ENCODE measurements around the gene SOCS4.

DNA sequence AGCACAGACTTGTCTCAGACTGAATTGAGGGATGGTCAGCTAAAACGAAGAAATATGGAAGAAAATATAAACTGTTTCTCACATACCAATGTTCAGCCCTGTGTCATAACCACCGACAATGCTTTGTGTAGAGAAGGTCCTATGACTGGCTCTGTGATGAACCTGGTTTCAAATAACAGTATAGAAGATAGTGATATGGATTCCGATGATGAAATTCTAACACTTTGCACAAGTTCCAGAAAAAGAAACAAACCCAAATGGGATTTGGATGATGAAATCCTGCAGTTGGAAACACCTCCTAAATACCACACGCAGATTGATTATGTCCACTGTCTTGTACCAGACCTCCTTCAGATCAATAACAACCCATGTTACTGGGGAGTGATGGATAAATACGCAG lies 16.5 kb downstream of the SOCS4 start:
- no peak for TF ChIP-seq FOXM1 (IDR thresholded peaks at IDR 0.05; ENCODE audit: borderline replicate concordance, low read depth)
- TF ChIP-seq, protein P1, sequence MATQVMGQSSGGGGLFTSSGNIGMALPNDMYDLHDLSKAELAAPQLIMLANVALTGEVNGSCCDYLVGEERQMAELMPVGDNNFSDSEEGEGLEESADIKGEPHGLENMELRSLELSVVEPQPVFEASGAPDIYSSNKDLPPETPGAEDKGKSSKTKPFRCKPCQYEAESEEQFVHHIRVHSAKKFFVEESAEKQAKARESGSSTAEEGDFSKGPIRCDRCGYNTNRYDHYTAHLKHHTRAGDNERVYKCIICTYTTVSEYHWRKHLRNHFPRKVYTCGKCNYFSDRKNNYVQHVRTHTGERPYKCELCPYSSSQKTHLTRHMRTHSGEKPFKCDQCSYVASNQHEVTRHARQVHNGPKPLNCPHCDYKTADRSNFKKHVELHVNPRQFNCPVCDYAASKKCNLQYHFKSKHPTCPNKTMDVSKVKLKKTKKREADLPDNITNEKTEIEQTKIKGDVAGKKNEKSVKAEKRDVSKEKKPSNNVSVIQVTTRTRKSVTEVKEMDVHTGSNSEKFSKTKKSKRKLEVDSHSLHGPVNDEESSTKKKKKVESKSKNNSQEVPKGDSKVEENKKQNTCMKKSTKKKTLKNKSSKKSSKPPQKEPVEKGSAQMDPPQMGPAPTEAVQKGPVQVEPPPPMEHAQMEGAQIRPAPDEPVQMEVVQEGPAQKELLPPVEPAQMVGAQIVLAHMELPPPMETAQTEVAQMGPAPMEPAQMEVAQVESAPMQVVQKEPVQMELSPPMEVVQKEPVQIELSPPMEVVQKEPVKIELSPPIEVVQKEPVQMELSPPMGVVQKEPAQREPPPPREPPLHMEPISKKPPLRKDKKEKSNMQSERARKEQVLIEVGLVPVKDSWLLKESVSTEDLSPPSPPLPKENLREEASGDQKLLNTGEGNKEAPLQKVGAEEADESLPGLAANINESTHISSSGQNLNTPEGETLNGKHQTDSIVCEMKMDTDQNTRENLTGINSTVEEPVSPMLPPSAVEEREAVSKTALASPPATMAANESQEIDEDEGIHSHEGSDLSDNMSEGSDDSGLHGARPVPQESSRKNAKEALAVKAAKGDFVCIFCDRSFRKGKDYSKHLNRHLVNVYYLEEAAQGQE (IDR thresholded peaks at IDR 0.05; ENCODE audit: low read depth) = no peak
- no peak for TF ChIP-seq RAD21 (IDR thresholded peaks at IDR 0.05; ENCODE audit: low read depth)

Measured in Ishikawa (cell line).